G401 (cell line): Measurements from ENCODE around the gene TMSB10. TPM values are rescaled to one million over a fixed set of nuclear protein-coding genes. Genes with fewer than 3 reads are reported as not detected.
A peak's percentile ranks its signal among the peaks of the same experiment; 100 is the strongest.

Source experiments
- DNase-seq: peaks from one replicate; pipeline ENCODE4 v3.0.0-alpha.2; 2015; ENCODE audit warnings: low spot score
- in situ Hi-C: cut with HindIII; loops from 2 replicates; pipeline ENCODE4 v1.10.0; 2016; ENCODE audit warnings: low sequenced_read_pairs, mixed read lengths
- total RNA-seq: library from RNA; depleted of rRNA; stranded (reverse); fragments of >200 nt; shearing (Covaris generic); gene quantifications from 2 replicates; pipeline ENCODE4 v1.2.3, GENCODE V29; 2014

Gene TMSB10
- total RNA-seq, 1 experiment from 2014 or later = 1,848 TPM

GRCh38 chr2:84878896-84879583 lies 26.4 kb upstream of the TMSB10 start:
- in situ Hi-C loops = no loop called here
- no peak for DNase-seq

DNA sequence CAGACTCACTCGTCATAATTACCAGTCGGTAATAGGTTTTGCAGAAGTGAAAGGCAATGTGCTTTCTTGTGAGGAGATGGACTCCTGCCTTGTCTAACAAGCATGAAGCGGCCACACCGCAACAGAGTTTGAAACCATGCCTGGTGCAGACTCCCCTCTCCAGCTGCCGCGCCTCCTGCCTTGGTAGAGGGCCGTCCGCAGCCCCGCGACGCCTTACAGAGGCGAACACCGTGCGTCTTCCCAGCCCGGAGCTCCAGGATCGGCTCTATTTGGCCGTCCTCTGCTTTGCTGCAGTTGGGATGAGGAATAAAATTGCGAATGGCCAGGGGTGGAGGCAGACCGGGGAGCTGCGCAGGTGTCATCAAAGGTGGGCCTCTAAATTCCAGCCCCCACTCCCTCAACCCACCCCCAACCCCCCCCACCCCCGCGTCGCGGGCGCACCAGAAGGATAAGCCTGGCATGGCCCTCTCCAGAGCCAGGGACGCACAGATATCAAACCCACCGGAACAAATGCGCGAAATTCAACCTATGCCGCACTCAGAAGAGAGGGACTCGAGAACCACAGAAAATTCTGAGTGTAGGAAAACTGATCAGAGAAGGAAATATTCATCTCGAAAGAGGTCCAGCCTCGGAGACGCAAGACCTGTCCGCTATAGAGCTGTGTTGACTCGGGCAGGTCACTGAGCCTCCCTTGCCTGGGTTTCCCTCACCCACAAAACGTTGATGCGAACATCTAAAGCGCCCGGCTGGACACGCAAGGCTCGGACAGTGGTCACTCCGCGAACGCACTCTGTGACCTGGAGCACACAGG lies 25.7 kb upstream of the TMSB10 start:
- no peak for DNase-seq
- in situ Hi-C loops = no loop called here

DNA sequence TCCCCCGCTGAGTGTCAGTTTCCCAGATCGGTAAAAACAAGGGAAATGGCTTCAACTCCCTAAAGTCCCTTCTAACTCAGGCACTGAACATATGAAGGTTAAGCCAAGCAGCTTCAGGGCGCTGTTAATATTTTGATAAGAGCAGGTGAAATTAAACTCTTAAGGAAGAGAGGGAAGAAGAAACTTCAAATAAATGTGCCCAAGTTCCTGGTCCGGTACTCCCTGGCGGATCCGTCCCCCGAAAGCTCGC lies 25.1 kb upstream of the TMSB10 start:
- in situ Hi-C loops = no loop called here
- no peak for DNase-seq

DNA sequence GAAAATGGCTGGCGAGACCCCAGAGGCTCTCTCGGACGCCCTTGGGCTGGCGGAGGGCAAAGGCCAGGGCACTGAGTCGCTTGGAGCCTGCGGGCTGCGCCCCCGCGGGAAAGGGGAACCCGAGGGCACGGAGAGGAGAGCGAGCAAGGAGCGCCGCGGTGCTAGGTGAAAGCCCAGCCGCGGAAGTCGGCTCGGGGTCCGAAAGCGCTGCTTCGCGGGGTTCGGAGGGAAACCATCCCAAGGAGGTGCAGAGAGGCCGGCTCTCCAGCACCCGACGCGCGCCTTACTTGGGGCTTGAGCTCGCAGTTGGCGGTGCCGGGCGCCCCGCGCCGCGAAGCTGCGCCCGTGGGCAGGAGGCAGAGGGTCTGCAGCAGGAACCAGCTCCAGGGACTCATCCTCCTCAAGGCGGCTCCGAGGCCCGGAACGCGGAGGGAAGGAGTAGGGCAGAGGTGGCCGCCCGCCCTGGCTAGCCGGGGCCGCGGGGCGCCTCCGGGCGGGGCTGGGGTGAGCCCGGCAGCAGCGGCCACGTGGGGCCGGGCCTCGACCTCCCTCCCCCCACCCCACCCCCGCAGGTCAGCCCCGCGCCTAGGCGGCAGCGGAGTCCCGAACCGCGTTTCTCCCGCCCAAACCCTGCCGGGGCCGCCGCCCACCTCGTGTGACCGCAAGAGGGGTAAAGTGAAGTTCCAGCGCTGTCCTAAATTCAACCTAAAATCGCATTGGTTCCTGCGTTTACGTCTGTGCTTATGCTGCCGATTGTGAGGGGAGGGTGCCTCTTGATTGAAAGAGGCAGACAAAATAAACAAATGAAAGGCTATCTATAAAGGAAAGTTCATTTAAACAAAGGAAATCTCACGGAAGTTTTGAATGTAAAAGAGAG lies 24.6 kb upstream of the TMSB10 start, which contains the start of gene TRABD2A:
Gene TRABD2A (minus strand): TSS at position 440 of the 877 bp plus-strand sequence. CDS start 45 bp downstream, at position 395.
- in situ Hi-C loops = no loop called here
- no peak for DNase-seq

DNA sequence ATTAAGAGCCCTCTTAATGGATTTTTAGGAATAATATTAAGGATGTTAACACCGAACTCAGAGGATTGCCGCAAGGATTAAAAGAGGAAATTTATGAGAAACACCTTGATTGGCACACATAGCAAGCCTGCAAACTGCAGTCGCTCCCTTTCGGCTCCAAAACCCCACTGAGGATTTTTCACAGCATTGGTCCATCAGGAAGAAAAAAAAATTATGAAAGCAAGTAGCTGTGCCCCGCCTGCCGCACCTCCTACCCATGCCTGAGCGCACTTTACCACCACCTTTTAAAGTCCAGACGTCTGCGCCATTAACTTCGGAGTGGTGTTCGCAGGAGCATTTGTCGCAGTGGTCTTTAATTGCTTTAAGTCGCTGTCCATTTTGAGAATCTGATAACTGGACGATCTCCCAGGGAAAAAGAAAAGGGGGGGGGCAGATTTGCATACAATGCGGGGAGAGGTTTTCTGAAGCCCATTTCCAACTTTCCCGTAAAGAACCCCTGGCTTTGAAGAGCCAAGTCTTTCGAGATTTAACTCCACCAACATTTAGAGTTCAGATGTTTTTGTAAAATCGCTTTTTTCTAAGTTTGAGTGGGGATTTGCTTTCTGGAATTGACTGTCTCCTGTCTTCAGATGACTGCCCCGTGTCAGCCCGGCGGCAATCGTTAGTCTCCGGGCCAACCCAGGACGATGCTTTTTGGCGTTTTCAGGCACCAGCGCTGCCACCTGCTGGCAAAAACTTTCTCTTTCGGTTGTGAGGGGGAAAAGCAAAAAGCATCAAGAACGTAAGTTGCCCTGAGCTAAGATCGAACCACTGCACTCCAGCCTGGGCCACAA lies 23.7 kb upstream of the TMSB10 start:
- in situ Hi-C loops = no loop called here
- DNase-seq = peak; percentile 78

- in situ Hi-C loops = no loop called here
- DNase-seq = no peak
These were observed 23.1 kb upstream of the TMSB10 start for GRCh38 chr2:84882414-84882738.

DNA sequence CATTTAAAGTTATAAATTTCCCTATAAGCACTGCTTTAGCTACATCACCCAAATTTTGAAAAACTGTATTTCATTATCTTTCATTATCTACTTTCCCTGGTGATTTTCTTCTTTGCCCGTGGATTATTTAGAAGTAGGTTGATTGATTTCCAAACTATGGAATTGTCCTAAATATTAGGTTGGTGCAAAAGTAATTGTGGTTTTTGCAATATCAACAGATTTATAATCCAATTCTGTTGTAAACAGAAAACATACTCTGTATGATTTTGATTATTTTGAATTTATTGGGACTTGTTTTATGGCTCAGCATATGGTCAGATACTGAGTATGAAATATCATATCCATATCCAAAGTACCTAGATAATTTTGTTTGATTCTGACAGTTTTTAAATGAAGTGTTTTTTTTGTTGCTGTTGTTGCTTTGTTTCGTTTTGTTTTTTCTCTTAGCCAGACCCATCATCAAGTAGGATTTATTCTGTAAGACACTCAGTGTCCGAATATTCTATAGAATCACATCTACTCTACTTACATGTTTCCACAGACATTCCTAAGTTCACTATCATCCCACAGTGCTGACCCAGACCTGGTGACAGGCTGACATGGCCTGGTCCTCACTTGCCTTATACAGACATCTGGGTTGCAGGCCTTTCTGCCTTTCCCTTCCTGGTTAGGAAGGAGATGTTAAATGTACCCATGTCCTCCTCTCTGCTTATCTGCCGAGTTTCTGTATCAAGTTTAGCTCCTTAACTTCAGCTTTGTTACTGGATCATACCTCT lies 22.5 kb upstream of the TMSB10 start:
- in situ Hi-C loops = no loop called here
- no peak for DNase-seq

GRCh38 chr2:84884449-84884848 lies 21.0 kb upstream of the TMSB10 start:
- in situ Hi-C loops = no loop called here
- DNase-seq = no peak

DNA sequence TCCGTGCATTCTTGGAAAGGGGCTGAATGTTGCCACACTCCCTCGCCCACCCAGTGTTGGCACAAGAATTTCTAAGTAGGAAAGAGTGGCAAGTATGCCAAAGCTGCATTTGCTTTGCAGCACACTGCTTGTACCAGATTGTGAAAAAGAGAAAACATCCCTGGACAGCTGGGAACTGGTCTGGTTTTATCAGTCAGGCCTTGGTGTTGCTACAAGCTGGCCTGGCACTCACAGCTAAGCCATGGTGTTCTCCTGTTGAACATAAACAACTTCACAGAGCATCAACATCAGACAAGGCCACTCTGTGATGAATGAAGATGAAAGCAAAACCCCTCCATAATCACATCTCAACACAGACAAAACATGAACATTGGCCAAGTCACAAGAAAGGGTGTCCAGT lies 20.3 kb upstream of the TMSB10 start:
- DNase-seq = no peak
- in situ Hi-C loops = no loop called here

DNA sequence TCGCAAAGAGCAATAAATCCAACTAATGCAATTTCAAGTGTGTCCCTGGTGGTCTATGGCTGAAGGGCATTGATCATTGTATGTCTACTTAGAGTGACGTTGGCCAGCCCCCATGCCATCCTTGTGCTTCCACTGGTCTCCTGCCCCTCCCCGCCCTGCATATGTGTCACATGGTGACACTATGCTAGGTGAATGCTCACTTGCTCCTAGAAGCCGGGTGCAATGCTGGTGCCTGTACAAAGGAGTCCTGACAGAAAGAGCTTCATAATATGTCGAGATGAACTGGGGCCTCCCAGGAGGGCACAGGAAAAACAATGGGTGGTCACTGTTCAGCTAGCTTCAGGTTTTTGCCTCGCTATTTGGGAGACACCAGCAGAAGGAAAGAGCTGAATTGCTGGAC lies 18.7 kb upstream of the TMSB10 start:
- in situ Hi-C loops = no loop called here
- no peak for DNase-seq

- in situ Hi-C loops = no loop called here
- DNase-seq = no peak
These were observed 16.8 kb upstream of the TMSB10 start for GRCh38 chr2:84888401-84889276.

DNA sequence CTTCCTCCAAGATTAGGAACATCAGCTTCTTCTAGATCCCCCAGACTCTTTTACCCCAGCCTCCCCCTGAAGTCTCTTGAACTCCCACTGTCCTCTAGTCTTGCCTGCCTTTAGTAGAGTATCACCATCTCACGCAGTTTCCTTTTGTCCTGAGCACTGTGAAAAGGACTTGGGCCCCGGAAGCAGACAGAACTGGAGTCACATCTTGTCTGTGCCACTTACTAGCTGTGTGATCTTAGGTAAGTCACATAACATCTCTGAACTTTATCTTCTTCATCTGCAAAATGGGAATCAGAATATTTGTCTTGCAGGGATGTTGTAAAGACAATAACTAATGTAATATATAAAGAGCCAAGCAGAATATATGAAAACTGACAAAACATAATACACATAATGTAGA lies 16.1 kb upstream of the TMSB10 start:
- in situ Hi-C loops = no loop called here
- DNase-seq = no peak

GRCh38 chr2:84891355-84892010 lies 14.0 kb upstream of the TMSB10 start:
- in situ Hi-C loops = no loop called here
- DNase-seq = no peak

- in situ Hi-C loops = no loop called here
- no peak for DNase-seq
These were observed 11.3 kb upstream of the TMSB10 start for GRCh38 chr2:84894131-84894586.

DNA sequence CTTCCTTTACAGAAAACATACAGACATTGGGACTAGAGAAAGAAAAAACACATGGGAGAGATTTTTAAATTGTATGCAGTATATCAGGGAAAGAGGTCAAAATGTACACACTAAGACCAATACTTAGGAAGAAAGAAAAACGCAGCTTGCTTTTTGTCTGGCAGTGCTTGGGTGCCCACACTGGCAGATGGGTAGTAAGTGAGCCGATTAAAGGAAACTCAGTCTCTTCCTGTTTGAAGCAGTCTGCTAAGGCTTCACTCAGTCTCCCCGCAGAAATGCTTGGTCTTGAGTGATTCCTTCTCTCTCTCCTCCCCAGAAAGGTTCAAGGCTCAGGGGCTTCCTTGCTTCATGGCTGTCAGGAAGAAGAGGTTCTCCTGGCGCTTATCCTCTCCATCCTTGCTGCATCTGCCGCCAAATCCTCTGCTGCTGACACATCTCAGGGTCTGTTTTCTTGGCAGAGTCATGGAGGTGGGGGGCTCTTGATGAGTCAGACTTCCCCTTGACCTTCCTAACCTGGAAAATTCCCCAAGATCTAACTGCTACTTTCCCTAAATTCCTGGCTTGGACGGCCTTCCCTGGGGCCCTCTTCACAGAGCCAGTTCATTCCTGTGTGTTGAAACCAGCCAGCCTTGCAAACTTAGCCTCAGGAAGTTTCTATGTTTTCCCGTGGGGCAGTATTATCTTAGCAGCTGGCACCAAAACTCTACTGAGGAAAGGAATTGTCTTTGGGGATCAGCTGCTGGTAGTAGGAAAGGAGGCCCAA lies 10.5 kb upstream of the TMSB10 start:
- DNase-seq = no peak
- in situ Hi-C loops = no loop called here

- no peak for DNase-seq
- in situ Hi-C loops = no loop called here
These were observed 8.9 kb upstream of the TMSB10 start for GRCh38 chr2:84896567-84896966.
